GM19468 (cell line): Measurements from ENCODE around the gene ARHGAP42.
"Not testable (repeated sequence)": the region's sequence is repeated elsewhere in the genome, so short reads cannot be mapped to it uniquely, and the experiment has no call there.

Source experiments
- ATAC-seq: cut with Tn5 transposase; IDR thresholded peaks from one replicate; pipeline ENCODE4 v1.9.1; 2021; ENCODE audit warnings: mild to moderate bottlenecking, moderate library complexity, moderate number of reproducible peaks; ENCODE audit not compliant: unreplicated experiment; ENCODE audit errors: extremely low read depth

ARHGAP42 gene

DNA sequence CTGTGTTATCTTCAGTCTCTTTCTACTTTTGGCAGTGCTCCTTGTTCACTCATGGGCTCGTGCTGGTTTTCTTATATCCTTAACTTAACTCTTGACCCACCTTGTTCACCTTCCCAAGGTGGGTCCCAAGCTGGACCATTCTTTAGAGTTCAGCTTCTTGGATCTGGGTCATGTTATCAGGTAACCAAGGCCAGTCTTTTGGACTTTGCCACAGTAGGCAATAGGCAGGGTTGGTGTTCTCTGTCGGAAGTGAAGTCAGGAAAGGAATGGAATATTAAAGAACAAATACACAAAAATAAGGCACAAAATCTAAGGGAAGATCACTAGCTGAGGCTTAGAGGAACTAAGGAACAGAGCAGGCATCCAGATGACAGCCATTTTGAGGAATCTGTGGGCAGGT, 202.7 kb downstream of the ARHGAP42 start:
- no peak for ATAC-seq

DNA sequence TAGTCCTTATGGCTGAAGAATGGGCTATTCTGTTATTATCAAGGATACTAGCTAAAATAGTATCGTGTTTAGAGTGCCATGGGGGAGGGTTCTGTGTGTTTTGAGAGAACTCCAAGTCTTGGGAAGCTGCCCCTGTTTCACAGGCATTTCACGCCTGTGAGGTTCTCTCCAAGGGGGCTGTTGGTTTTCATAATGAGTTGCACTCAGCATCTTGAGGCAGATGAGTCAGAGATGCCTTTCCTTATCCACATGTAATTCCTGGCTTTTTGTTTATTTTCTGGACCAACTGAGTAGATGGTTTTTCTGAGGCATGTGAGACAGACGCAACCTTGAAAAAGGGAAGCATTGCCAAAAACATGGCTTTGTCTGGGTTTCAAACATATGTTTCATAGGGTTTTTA, 203.7 kb downstream of the ARHGAP42 start:
- ATAC-seq = no peak

GRCh38 chr11:100892886-100893285, 205.8 kb downstream of the ARHGAP42 start:
- ATAC-seq = no peak

DNA sequence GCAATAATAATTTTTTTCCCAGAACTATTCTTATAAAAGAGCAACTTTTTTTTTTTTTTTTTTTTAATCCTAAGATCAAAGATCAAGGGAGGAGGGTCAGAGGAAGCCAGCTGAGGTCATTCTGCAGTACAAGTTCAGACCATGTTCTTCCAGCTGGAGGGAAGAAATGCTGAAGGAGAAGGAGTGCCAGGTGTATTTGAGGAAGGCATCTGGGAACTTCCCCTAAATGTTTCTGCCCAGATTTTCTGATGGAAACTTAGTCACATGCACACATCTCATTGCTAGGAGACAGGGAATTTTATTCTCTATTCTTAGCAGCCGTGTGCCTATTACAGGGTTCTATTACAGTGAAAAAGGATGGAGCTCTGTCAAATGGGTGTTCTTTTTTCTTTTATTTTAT, 208.4 kb downstream of the ARHGAP42 start:
- ATAC-seq = no peak

GRCh38 chr11:100895976-100896375, 208.9 kb downstream of the ARHGAP42 start:
- not testable (repeated sequence) for ATAC-seq

- not testable (repeated sequence) for ATAC-seq
Observed at GRCh38 chr11:100901471-100901870, 214.4 kb downstream of the ARHGAP42 start.

DNA sequence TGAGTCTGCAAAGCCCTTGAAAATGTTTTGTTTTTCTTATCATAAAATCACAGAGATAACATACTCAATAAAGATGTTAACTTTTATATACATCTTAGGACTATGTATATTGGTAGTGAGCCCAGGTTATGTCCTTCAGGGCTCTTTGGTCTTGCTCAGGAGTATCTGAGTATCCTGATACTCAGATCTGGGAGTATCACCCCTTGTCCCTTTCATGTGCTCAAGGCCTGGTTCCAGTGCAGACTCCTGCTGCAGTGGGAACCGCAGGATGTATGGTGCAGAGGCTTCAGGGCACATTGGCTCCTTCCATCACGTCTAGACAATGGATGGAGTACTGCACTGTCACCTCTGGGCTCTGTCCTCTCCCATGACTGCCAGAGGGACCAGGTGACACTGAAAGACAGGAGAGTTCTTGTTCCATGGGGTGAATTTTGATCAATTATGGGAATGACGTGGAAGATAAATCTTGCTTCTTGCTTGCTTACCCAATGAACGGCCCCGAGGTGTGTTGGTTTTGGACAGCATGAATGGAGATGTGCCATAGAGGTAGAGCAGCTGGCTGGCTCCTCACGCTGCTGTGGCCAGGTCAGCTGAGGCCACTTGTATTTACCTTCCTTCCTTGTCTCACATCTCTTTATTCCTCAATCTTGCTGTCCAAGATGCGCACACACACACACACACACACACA, 215.5 kb downstream of the ARHGAP42 start:
- ATAC-seq = no peak

DNA sequence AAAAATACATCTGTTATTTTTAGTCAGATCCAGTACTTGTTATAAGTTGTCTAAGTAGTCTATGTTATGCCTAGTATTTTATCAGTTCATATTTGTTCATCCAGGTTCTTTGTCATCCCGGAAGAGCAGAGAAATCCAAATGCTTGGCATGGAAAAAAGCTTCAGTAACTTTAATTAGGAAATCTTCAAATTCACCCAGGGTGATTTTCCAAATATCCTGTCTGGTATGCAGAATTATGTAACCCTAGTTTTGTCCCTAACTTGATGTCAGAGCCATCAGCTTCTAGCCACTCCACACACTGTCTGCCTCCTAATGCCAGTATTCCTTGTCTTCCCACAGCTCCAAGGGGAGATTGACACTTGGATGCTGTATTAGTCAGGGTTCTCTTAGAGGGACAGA, 216.2 kb downstream of the ARHGAP42 start:
- ATAC-seq = no peak

DNA sequence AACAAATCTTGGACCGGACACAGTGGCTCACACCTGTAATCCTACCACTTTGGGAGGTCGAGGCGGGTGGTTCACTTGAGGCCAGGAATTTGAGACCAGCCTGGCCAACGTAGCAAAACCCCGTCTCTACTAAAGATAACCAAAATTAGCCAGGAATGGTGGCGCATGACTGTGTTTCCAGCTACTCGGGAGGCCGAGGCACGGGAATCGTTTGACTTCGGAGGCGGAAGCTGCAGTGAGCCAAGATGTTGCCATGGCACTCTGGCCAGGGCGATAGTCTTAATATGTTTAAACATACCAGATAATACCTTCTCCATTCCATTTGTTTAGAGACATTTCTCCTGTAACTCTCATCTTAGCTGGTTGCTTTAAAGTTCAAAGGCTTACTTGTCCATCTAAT, 218.6 kb downstream of the ARHGAP42 start:
- no peak for ATAC-seq

DNA sequence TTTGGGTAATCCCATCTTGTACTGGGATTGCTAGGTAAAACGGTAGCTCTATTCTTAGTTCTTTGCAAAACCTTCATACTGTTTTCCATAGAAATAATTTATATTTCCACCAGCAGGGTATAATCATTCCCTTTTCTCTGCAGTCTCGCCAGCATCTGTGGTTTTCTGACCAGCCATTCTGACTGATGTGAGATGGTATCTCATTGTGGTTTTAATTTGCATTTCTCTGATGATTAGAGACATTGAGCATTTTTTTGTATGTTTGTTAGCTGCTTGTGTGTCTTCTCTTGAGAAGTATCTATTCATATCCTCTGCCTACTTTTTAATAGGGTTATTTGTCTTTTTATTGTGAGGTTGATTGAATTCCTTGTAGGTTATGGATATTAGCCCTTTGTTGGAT, 221.7 kb downstream of the ARHGAP42 start:
- ATAC-seq = peak; percentile 45

GRCh38 chr11:100910808-100911207, 223.7 kb downstream of the ARHGAP42 start:
- ATAC-seq = peak; percentile 89

- ATAC-seq = no peak
Observed at GRCh38 chr11:100914415-100915110, 227.5 kb downstream of the ARHGAP42 start.

GRCh38 chr11:100918551-100919500, 231.7 kb downstream of the ARHGAP42 start:
- ATAC-seq = no peak

DNA sequence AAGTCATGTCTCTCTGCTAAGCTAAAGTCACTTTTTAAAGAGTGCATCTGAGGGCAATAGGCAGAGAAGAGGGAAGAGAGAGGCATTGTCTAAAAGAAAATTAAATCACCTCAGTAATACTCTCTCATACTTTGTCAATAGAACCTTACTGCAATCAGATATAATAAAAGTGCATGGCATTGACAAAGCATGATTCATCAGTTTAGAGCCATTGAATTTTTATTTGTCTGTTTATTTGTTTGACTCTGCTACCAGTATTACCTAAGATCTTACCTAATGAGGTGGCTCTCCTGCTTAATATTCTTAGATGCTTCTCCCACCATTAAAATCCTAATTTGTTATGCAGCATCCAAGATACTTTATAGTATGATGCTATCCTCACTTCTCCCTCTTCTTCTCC, 233.5 kb downstream of the ARHGAP42 start:
- ATAC-seq = no peak

DNA sequence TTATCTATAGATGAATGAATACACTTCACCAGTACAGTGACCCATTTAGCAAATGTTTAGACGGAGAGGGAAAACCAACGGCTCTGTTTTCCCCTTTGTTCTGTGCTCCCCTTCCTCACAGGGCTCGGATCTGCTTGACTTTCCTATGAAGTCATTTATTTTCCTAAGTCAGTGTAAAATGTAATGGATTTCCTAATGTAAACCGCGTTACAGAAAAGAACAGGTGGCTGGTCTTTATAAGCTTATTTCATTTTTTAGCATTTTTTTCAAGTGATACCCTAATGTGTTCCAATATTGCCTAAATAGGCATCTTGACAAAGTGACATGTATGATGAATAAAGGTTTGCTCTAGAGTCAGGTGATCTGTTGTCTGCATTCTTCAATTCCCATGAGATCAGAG, 235.0 kb downstream of the ARHGAP42 start:
- no peak for ATAC-seq

DNA sequence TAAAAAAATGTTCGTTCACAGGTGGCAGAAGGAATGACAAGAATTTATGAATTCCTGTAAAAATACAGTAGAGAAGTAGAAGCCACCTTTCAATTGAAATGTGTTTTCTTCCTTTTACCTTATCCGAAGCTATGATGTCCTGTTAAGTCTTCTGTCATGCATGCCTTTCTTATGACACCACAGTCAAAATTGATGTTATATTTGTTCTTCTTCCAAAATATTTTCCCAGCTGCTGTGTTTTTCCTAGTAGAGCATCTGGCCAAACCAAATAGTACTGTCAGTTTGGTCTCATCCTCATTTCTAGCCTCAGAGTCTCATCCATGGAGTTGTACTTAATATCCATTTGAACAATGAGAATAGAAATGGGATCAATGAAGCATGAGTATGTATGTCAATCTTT, 236.5 kb downstream of the ARHGAP42 start:
- ATAC-seq = no peak

DNA sequence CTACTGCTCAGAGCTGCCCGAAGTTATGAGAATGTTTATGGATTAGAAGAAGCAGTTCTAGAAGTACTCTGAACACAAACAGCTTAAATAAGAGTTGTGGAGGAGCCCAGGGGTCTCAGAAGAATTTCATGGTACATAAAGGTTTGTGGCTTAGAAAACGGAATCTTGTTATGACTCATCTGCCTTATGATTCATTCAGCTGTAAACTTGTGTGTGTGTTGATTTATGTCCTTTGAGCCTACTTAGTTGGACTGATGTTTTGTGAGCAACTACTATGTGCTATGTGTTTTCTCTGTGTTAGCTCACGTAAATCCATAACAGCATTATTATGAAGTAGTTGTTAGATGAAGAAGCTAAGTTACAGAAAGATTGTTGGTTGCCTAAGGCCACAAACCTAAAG, 238.8 kb downstream of the ARHGAP42 start:
- ATAC-seq = peak; percentile 38

- ATAC-seq = no peak
Observed at GRCh38 chr11:100927579-100927978, 240.5 kb downstream of the ARHGAP42 start.

GRCh38 chr11:100928426-100928825, 241.3 kb downstream of the ARHGAP42 start:
- no peak for ATAC-seq

DNA sequence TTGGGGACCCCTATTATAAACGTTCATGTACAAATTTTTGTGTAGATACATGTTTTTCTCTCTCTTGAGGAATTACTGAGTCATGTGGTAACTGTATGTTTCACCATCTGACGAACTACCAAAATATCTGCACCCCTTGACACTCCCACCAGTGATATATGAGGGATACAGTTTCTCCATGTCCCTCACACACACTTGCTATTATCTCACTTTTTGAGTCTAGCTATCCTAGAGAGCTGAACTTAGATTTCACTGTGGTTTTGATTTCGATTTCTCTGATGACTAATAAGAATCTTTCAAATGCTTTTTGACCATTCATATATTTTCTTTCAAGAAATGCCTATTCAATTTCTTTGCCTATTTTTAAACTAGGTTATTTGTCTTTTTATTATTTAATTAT, 242.3 kb downstream of the ARHGAP42 start:
- ATAC-seq = peak; percentile 49
